Measurements from ENCODE around the gene CCDC28A.

Gene CCDC28A

DNA sequence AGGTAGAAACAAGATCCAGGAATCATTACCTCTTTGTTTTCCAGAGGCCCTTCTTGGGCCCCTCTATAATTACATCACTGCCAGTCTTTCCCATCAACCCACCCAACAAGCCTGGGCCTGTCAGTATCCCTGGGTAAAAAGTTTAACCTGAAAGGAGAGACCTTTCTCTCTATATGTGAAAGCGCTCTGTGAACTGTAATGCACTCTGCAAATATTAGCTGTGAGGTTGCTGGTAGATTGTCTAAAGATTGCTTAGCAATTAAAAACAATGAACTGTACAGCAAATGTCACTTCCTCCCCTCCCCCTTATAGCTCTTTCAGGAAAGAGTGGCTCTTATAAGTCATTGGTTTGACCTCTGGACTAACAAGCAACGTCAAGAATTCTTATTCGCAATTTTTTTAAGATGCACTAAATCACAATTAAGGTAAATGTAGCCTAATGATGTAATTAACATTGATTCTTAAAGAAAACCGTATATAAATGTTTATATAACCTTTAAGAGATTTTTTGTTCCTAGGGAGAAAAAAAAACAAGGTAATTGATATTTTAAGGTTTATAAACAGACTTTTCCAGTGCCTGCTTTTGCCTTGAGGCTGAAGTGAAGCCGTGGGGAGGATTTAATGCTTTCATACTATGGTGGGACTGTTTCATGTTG, 40.7 kb downstream of the CCDC28A start:
- TF ChIP-seq, protein P1, sequence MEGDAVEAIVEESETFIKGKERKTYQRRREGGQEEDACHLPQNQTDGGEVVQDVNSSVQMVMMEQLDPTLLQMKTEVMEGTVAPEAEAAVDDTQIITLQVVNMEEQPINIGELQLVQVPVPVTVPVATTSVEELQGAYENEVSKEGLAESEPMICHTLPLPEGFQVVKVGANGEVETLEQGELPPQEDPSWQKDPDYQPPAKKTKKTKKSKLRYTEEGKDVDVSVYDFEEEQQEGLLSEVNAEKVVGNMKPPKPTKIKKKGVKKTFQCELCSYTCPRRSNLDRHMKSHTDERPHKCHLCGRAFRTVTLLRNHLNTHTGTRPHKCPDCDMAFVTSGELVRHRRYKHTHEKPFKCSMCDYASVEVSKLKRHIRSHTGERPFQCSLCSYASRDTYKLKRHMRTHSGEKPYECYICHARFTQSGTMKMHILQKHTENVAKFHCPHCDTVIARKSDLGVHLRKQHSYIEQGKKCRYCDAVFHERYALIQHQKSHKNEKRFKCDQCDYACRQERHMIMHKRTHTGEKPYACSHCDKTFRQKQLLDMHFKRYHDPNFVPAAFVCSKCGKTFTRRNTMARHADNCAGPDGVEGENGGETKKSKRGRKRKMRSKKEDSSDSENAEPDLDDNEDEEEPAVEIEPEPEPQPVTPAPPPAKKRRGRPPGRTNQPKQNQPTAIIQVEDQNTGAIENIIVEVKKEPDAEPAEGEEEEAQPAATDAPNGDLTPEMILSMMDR (IDR thresholded peaks at IDR 0.05; ENCODE audit: insufficient read depth, low read length, poor library complexity, severe bottlenecking): no peak
- DNase-seq (ENCODE audit: extremely low read depth, insufficient read length): no peak
- Histone ChIP-seq H3K4me3 (replicated peaks; ENCODE audit: low read depth, low read length) (no peak overlapping the region), H3K36me3 (ENCODE audit: control insufficient read depth, insufficient read depth, low read length) (no peaks in the 10 kb centered on the region), H3K27me3 (replicated peaks; ENCODE audit: control insufficient read depth, insufficient read depth, low read length) (no peaks in the 10 kb centered on the region; the same call in 1 of the 2 replicates)

DNA sequence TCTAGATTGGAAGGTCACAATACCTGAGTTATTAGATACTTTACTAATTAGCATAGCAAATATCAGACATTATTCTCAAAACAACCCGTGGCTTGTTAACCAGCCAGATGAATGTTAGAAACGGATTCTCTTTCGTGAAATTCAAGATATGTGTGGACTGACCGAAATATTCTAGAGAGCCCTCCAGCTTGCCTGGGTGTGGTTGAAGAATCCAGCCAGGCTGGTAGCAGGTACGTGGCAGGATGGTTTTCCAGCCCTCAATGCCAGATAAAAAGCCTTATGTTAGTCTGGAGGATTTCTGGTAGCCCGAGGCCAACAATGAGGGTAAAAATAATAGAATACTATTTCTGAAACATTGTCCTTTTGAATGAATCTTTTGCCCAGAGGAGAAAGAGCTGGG, 41.7 kb downstream of the CCDC28A start:
- no peaks in the 10 kb centered on the region; the same call in 1 of the 2 replicates for H3K27me3 ChIP-seq (replicated peaks; ENCODE audit: control insufficient read depth, insufficient read depth, low read length)
- H3K36me3 ChIP-seq (ENCODE audit: control insufficient read depth, insufficient read depth, low read length): no peaks in the 10 kb centered on the region
- TF ChIP-seq, protein P1 (IDR thresholded peaks at IDR 0.05; ENCODE audit: insufficient read depth, low read length, poor library complexity, severe bottlenecking): no peak
- no peak for DNase-seq (ENCODE audit: extremely low read depth, insufficient read length)
- H3K4me3 ChIP-seq (replicated peaks; ENCODE audit: low read depth, low read length): no peak overlapping the region

DNA sequence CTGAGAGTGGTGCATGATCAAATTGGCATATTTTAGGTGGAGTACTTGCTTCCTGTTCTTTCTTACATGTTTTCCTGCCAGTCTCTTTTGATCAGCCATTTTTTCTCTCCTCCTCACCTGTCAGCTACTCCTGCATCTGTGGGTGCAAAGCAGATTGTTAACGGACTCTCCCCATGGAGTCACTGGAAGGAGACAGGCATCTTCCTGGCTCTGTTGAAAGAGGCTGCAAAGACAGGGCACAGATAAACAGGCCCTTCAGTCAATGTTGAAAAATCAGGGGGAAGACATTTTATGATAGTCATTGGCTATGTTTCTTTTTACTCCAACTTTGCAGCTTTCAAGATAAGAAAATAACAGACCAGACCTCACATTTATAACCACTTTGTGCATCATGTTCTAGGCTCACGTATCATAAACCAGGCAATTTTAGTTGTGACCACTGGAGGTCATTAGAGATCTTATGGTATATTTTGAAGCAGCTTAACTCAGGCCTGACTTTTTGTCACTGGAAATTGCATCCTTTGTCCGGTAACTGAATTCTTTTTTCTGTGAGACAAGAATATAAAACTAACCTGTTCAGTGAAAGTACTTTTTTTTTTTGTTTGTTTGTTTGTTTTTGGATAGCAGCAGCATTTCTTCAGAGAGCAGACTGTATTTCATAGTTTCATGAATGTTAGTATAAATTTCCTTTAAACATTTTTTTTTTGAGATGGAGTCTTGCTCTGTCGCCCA, 42.4 kb downstream of the CCDC28A start:
- H3K4me3 ChIP-seq (replicated peaks; ENCODE audit: low read depth, low read length): no peak overlapping the region
- no peaks in the 10 kb centered on the region; the same call in 1 of the 2 replicates for H3K27me3 ChIP-seq (replicated peaks; ENCODE audit: control insufficient read depth, insufficient read depth, low read length)
- no peaks in the 10 kb centered on the region for H3K36me3 ChIP-seq (ENCODE audit: control insufficient read depth, insufficient read depth, low read length)
- DNase-seq (ENCODE audit: extremely low read depth, insufficient read length): peak; percentile 24
- TF ChIP-seq, protein P1 (IDR thresholded peaks at IDR 0.05; ENCODE audit: insufficient read depth, low read length, poor library complexity, severe bottlenecking): peak; percentile 58

DNA sequence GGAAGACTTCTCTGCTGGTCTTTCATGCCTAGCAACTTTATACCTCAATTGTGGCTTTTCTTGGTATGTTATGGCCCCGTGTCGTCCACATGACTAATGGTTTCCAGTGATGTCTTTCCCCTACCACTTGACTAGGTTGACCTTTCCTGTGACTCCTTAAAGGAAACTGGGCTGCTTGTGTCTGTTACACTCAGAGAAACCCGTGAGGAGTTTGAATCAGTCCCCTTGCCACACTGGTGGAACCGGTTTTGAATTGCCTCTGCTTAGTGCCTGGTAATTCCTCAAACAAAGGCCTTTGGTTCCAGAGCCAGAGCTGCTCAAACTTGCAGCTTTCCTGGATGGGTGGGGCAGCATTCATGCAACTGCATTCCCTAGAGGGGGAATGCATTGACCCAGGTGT, 44.2 kb downstream of the CCDC28A start:
- TF ChIP-seq, protein P1 (IDR thresholded peaks at IDR 0.05; ENCODE audit: insufficient read depth, low read length, poor library complexity, severe bottlenecking): no peak
- Histone ChIP-seq H3K4me3 (replicated peaks; ENCODE audit: low read depth, low read length) (no peak overlapping the region), H3K27me3 (replicated peaks; ENCODE audit: control insufficient read depth, insufficient read depth, low read length) (no peaks in the 10 kb centered on the region), H3K36me3 (ENCODE audit: control insufficient read depth, insufficient read depth, low read length) (no peaks in the 10 kb centered on the region)
- DNase-seq (ENCODE audit: extremely low read depth, insufficient read length): peak; percentile 9

DNA sequence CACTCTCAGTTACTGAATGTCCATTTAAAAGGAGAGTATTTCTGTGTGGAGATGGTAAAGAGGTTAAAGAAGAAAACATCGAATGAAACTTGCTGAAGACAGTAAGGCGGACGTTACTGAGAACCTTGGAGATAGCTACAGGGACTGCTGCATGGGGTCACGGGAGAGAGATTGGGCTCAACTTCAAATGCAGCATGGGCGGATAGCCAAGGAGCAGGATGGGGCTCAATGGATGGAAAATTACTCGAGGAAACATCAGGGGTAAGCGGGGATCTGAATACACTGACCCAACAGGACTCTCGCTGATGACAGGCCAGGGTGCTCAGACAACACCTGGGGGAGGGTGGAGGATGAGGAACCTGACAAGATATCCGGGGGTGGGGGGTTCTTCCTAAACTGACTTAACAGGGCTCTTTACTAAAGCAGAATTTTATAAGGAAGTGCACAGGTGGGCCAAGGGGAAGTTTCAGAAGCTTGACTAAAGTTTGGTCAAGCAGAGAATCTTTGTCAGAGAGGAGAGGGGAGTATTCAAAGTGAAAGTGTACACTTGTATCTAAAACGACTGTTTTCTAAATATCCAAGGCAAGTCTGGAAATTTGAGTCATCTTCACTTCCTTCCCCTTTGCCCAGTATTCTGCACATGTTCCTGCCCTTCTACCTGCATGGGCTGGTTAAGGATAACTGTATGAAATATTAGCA, 45.1 kb downstream of the CCDC28A start:
- no peaks in the 10 kb centered on the region for H3K27me3 ChIP-seq (replicated peaks; ENCODE audit: control insufficient read depth, insufficient read depth, low read length)
- no peak overlapping the region for H3K4me3 ChIP-seq (replicated peaks; ENCODE audit: low read depth, low read length)
- H3K36me3 ChIP-seq (ENCODE audit: control insufficient read depth, insufficient read depth, low read length): no peaks in the 10 kb centered on the region
- TF ChIP-seq, protein P1 (IDR thresholded peaks at IDR 0.05; ENCODE audit: insufficient read depth, low read length, poor library complexity, severe bottlenecking): no peak
- DNase-seq (ENCODE audit: extremely low read depth, insufficient read length): peak; percentile 54
